ENCODE measurements around the gene NACC1. TPM values are rescaled to one million over a fixed set of nuclear protein-coding genes. Genes with fewer than 3 reads are reported as not detected.

The NACC1 gene
- total and polyA plus RNA-seq, 2 of the 13 experiments (the other 11 are each of a cell fraction or from before 2014, with no cell fraction given): 31.8 to 42.3 TPM

GRCh38 chr19:13150187-13150930, 32.3 kb downstream of the NACC1 start, which contains the start of the genes IER2 and STX10 (continued):
- no peak for TF ChIP-seq ZNF10 (CRISPR knock-in tag; IDR thresholded peaks at IDR 0.05; ENCODE audit: borderline replicate concordance, low read depth)
- TF ChIP-seq MTA3 (CRISPR knock-in tag; IDR thresholded peaks at IDR 0.05): no peak
- TF ChIP-seq ZNF720 (CRISPR knock-in tag; IDR thresholded peaks at IDR 0.05): no peak
- no peak for TF ChIP-seq SNAPC4 (CRISPR knock-in tag; IDR thresholded peaks at IDR 0.05)
- TF ChIP-seq CREB1 (IDR thresholded peaks at IDR 0.05): peak; percentile 60; the same call in 1 of the 2 replicates
- peak; percentile 78 for TF ChIP-seq CREB1 (CRISPR knock-in tag; IDR thresholded peaks at IDR 0.05)
- no peak for TF ChIP-seq SRSF4 (IDR thresholded peaks at IDR 0.05; ENCODE audit: low read depth, low read length, poor library complexity, severe bottlenecking)
- no peak for TF ChIP-seq ZSCAN25 (CRISPR knock-in tag; IDR thresholded peaks at IDR 0.05)
- peak; percentile 53; the same call in 1 of the 2 replicates for TF ChIP-seq BRF2 (CRISPR knock-in tag; IDR thresholded peaks at IDR 0.05)
- TF ChIP-seq HMGXB4 (CRISPR knock-in tag; IDR thresholded peaks at IDR 0.05; ENCODE audit: borderline replicate concordance in 1 of 2, low read depth in 1 of 2): peak; percentile 95 to 96
- TF ChIP-seq TGIF2 (CRISPR knock-in tag; IDR thresholded peaks at IDR 0.05): peak; percentile 41; the same call in 1 of the 2 replicates
- TF ChIP-seq KAT2B (IDR thresholded peaks at IDR 0.05; ENCODE audit: borderline replicate concordance, low read depth, low read length): no peak
- 0 out of 2 replicates have a peak, but pooled peaks have one; percentile 52 for TF ChIP-seq REL (CRISPR knock-in tag; conservative IDR thresholded peaks at IDR 0.05)
- TF ChIP-seq RBM39 (IDR thresholded peaks at IDR 0.05; ENCODE audit: low read depth, low read length, poor library complexity, severe bottlenecking): peak; percentile 53

Measured in HepG2 (cell line).